ENCODE data around the gene RHCE. TPM values are rescaled to one million over a fixed set of nuclear protein-coding genes. Genes with fewer than 3 reads are reported as not detected.
"Not testable (repeated sequence)": the region's sequence is repeated elsewhere in the genome, so short reads cannot be mapped to it uniquely, and the experiment has no call there.

RHCE gene
- total RNA-seq, 4 donors from 2014 or later, result 0.44 TPM; not detected in 3

DNA sequence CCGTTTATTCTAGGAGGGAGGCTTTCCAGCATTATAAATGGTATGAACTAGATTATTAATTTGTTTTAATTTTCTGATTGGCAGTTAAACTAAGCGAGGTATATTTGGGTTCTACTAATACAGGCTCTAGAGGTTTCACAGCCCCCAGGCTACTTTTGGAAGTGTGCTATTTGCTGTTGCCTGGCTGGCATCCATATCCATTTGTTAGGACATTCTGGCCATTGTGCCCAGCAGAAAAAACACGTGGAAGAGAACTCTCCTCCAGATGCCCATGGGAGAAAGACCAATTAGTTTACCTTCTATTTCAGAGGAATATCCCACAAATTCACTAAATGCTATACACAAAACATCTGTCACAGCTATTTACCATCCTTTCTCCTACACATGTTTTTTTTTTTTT, 39.4 kb upstream of the RHCE start:
- DNase-seq (ENCODE audit: low spot score) (no peak), ATAC-seq (ENCODE audit: low FRiP score) (no peak)
- TF ChIP-seq, protein P1, sequence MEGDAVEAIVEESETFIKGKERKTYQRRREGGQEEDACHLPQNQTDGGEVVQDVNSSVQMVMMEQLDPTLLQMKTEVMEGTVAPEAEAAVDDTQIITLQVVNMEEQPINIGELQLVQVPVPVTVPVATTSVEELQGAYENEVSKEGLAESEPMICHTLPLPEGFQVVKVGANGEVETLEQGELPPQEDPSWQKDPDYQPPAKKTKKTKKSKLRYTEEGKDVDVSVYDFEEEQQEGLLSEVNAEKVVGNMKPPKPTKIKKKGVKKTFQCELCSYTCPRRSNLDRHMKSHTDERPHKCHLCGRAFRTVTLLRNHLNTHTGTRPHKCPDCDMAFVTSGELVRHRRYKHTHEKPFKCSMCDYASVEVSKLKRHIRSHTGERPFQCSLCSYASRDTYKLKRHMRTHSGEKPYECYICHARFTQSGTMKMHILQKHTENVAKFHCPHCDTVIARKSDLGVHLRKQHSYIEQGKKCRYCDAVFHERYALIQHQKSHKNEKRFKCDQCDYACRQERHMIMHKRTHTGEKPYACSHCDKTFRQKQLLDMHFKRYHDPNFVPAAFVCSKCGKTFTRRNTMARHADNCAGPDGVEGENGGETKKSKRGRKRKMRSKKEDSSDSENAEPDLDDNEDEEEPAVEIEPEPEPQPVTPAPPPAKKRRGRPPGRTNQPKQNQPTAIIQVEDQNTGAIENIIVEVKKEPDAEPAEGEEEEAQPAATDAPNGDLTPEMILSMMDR (IDR thresholded peaks at IDR 0.05), result no peak

DNA sequence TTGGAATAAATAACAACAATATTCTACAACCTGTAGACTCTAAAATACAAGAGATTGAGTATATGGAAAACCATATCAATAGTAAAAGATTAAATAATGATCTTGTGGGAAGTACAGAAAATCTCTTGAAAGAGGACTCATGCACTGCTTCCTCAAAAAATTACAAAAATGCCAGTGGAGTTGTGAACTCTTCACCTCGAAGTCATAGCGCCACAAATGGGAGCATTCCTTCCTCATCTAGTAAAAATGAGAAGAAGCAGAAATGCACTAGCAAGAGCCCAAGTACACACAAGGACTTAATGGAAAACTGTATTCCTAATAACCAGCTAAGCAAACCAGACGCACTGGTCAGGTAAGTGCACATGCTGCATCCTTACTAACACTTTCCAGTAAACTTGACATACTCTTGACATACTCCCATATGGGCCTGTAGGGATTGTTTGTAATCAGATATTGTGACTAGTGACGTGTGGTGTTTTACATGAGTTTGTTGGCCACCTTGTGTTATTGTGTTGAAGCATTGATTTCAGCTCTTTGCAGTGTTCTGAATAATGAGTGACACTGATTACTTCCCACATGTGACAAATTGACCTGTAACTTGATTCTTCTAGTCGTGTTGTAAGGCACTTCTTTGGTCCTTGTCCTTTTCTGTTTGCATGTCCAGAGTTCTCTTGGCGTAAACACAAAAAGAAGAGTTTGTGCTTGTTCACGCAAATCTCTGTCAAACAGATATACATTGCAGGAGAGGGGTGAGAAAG, 38.1 kb upstream of the RHCE start:
- ATAC-seq (ENCODE audit: low FRiP score) (no peak), DNase-seq (ENCODE audit: low spot score) (no peak)
- TF ChIP-seq, protein P1 (IDR thresholded peaks at IDR 0.05), result no peak

DNA sequence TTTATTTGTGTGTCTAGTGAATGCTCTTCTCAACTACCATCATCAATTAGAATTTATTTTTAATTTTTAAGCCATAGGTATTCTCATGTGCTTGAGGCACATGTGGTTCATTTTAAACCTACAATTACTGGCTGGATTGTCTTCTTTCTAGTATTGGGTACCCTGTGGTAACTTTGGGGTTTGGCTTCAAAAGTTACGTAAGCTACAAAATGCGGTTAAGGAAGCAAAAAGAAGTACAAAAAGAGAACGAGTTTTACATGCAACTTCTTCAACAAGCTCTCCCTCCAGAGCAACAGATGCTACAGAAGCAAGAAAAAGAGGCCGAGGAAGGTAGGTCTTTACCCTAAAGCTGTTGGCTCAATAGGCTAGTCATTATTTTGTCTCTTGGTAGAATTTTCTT, 35.9 kb upstream of the RHCE start:
- DNase-seq (ENCODE audit: low spot score), result no peak
- no peak for ATAC-seq (ENCODE audit: low FRiP score)
- TF ChIP-seq, protein P1 (IDR thresholded peaks at IDR 0.05), result no peak

DNA sequence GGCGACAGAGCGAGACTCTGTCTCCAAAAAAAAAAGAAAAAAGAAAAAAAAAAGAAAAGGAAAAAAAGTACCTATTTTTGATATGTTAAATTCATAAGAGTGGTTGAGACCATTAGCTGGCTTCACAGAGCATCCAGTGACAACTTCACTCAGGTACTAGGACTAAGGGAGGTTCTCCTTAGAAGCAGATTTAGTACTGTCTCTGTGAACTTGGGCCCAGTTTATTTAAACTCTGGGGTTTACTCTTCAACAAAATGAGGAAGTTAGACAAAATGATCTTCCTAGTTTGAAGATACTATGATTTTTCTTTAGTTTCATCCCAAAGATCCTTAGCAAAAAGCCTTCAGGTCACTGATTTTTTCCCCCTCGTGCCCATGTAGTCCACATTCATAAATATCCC, 31.3 kb upstream of the RHCE start:
- TF ChIP-seq, protein P1 (IDR thresholded peaks at IDR 0.05), result no peak
- no peak for DNase-seq (ENCODE audit: low spot score)
- no peak for ATAC-seq (ENCODE audit: low FRiP score)

DNA sequence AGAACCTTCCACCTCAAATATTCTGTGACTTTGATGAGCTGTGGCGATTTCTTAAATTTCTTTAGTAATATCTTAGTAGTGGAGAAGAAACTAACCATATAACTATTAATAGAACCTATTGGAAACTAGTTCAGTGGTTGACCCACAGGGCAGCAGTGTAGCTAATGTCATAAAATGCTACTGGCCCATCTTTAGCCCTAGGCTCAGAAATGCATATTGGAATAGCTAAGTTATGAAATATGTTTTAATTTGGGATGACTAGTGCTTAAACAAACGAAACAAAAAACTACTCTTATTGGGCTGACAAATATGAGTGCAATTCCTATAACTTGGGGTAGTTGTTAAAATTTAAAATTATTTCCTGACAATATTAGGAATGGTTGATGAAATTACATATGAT, 30.3 kb upstream of the RHCE start:
- TF ChIP-seq, protein P1 (IDR thresholded peaks at IDR 0.05), result no peak
- ATAC-seq (ENCODE audit: low FRiP score) (no peak), DNase-seq (ENCODE audit: low spot score) (no peak)

DNA sequence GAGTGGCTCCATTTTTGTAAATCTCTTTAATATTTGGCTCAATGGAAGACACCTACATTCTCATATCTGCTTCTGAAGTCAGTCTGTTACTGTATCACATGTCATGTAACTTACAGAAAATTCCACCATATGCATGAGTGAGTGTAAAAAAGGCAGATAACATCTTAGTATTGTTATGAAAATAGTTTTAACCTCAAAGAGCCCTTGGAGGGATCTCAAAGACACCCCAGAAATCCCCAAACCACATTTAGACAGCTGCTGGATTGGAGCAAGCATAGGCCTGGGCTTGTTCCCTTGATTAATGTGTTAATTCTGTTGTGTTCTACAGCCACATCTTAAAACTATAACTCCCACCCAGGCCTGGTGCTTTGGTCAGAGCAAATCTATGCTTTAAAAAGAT, 26.9 kb upstream of the RHCE start:
- TF ChIP-seq, protein P1 (IDR thresholded peaks at IDR 0.05), result no peak
- ATAC-seq (ENCODE audit: low FRiP score) (no peak), DNase-seq (ENCODE audit: low spot score) (no peak)

DNA sequence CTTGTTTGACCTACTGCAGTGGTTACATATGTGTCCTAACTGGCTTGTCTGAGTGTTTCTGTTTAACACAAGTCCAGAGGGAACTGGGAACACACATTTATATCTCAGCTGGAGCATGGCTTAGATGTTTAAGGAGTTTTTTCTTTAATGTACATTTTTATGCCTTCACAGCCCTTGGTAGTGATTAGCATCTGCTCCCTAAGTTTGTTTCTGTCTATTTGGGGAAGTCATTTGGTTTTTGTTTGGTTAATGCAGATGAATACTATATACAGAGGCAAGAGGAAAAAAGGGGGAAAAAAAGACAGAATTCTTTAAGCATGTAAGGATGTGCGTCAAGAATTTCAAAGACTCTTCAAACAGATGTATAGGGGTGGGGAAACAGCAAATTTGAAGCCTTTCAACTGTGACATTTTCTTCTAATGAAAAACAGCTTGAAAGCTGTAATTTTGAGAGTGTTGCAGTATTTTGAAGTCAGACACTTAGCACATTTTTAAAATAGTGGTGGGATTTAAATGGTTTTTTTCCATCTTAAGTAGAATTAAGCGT, 25.4 kb upstream of the RHCE start:
- no peak for ATAC-seq (ENCODE audit: low FRiP score)
- no peak for DNase-seq (ENCODE audit: low spot score)

DNA sequence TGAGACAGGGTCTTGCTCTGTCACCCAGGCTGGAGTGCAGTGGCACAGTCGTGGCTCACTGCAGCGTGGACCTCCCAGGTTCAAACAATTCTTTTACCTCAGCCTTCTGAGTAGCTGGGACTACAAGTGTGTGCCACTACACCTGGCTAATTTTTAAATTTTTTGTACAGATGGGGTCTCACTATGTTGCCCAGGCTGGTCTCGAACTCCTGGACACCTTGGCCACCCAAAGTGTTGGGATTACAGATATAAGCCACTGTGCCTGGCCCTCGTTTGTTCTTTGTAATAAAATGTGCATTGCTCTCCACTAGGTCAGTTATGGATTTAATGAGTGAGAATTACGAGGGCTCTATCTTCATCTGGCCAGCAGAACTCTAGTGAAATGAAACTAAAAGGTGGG, 24.0 kb upstream of the RHCE start:
- ATAC-seq (ENCODE audit: low FRiP score); DNase-seq (ENCODE audit: low spot score): not testable (repeated sequence)

More for the DNA sequence above, 25.4 kb upstream of the RHCE start:
- TF ChIP-seq, protein P1 (IDR thresholded peaks at IDR 0.05), result no peak

Measured in omental fat pad (tissue), 4 donors.